Kidney epithelial cell (primary cell): ENCODE measurements around the gene COL4A4. TPM values are rescaled to one million over a fixed set of nuclear protein-coding genes. Genes with fewer than 3 reads are reported as not detected.

ENCODE experiments used
- DNase-seq: peaks from one replicate; pipeline ENCODE4 v3.0.0-alpha.2; 2010; ENCODE audit warnings: low read depth
- H3K27me3 ChIP-seq: 2 replicates; pipeline ENCODE4 v1.6.0; 2011; ENCODE audit warnings: low read length; ENCODE audit not compliant: control insufficient read depth, insufficient read depth
- H3K36me3 ChIP-seq: 2 replicates; pipeline ENCODE4 v1.5.1; 2011; ENCODE audit warnings: low read length; ENCODE audit not compliant: control insufficient read depth, insufficient read depth
- H3K4me3 ChIP-seq: 2 replicates; pipeline ENCODE4 v1.5.1; 2011; ENCODE audit warnings: low read depth, mild to moderate bottlenecking, control low read depth, low read length
- CTCF ChIP-seq: IDR thresholded peaks from 2 replicates; pipeline ENCODE4 v1.5.1; 2011; ENCODE audit warnings: mild to moderate bottlenecking, moderate library complexity, low read length, control low read depth, inconsistent platforms; ENCODE audit not compliant: insufficient read depth, poor library complexity, severe bottlenecking
- total RNA-seq: library from RNA; depleted of rRNA; stranded (reverse); fragments of >200 nt; gene quantifications from 2 replicates; pipeline ENCODE4 v1.2.3, GENCODE V29; 2015

The COL4A4 gene
- total RNA-seq, 1 donor from 2014 or later, result 3.4 TPM

GRCh38 chr2:227007940-227008339, 156.1 kb downstream of the COL4A4 start:
- TF ChIP-seq CTCF, result no peak
- DNase-seq, result no peak

GRCh38 chr2:227007148-227007547, 156.9 kb downstream of the COL4A4 start:
- TF ChIP-seq CTCF, result no peak
- no peaks in the 10 kb centered on the region for H3K27me3 ChIP-seq
- no peak for DNase-seq

More at GRCh38 chr2:227007940-227008339, 156.1 kb downstream of the COL4A4 start:
- Histone ChIP-seq H3K4me3 (no peak overlapping the region), H3K27me3 (no peaks in the 10 kb centered on the region), H3K36me3 (no peaks in the 10 kb centered on the region)

GRCh38 chr2:227006189-227006897, 157.7 kb downstream of the COL4A4 start:
- no peak for DNase-seq
- Histone ChIP-seq H3K36me3 (no peaks in the 10 kb centered on the region), H3K27me3 (no peaks in the 10 kb centered on the region), H3K4me3 (no peak overlapping the region)
- TF ChIP-seq CTCF, result no peak

More at GRCh38 chr2:227007148-227007547, 156.9 kb downstream of the COL4A4 start:
- H3K36me3 ChIP-seq, result no peaks in the 10 kb centered on the region
- no peak overlapping the region for H3K4me3 ChIP-seq

- Histone ChIP-seq H3K4me3 (no peak overlapping the region), H3K27me3 (no peaks in the 10 kb centered on the region), H3K36me3 (no peaks in the 10 kb centered on the region)
- DNase-seq, result no peak
- TF ChIP-seq CTCF, result no peak
Observed at GRCh38 chr2:227004482-227004881, 159.5 kb downstream of the COL4A4 start.

- no peaks in the 10 kb centered on the region for H3K27me3 ChIP-seq
- no peak for TF ChIP-seq CTCF
- no peaks in the 10 kb centered on the region for H3K36me3 ChIP-seq
- no peak overlapping the region for H3K4me3 ChIP-seq
- DNase-seq, result no peak
Observed at GRCh38 chr2:227000123-227000522, 163.9 kb downstream of the COL4A4 start.

- Histone ChIP-seq H3K27me3 (no peaks in the 10 kb centered on the region), H3K36me3 (no peaks in the 10 kb centered on the region), H3K4me3 (no peak overlapping the region)
- no peak for DNase-seq
- TF ChIP-seq CTCF, result no peak
Observed at GRCh38 chr2:226999661-227000060, 164.3 kb downstream of the COL4A4 start.
